HG03280 (cell line): ENCODE results near the gene MICU2.

Experiments
- ATAC-seq: cut with Tn5 transposase; IDR thresholded peaks from one replicate; pipeline ENCODE4 v1.9.1; 2021; ENCODE audit warnings: mild to moderate bottlenecking, moderate library complexity; ENCODE audit not compliant: unreplicated experiment

MICU2 gene

GRCh38 chr13:21546372-21546771 lies 57.6 kb downstream of the MICU2 start:
- ATAC-seq = no peak

GRCh38 chr13:21544515-21544914 lies 59.5 kb downstream of the MICU2 start:
- no peak for ATAC-seq

GRCh38 chr13:21542563-21542962 lies 61.4 kb downstream of the MICU2 start:
- no peak for ATAC-seq

GRCh38 chr13:21541980-21542379 lies 62.0 kb downstream of the MICU2 start:
- no peak for ATAC-seq

GRCh38 chr13:21541271-21541670 lies 62.7 kb downstream of the MICU2 start:
- no peak for ATAC-seq

- ATAC-seq = no peak
Observed at GRCh38 chr13:21539687-21540086, 64.3 kb downstream of the MICU2 start.

GRCh38 chr13:21538753-21539152 lies 65.2 kb downstream of the MICU2 start:
- ATAC-seq = no peak

GRCh38 chr13:21538280-21538679 lies 65.7 kb downstream of the MICU2 start:
- no peak for ATAC-seq

- no peak for ATAC-seq
Observed at GRCh38 chr13:21537105-21537504, 66.9 kb downstream of the MICU2 start.

- ATAC-seq = no peak
Observed at GRCh38 chr13:21534760-21535159, 69.2 kb downstream of the MICU2 start.

GRCh38 chr13:21531455-21531854 lies 72.5 kb downstream of the MICU2 start:
- ATAC-seq = no peak

- ATAC-seq = no peak
Observed at GRCh38 chr13:21530656-21531055, 73.3 kb downstream of the MICU2 start.

- no peak for ATAC-seq
Observed at GRCh38 chr13:21529146-21529893, 74.7 kb downstream of the MICU2 start.

GRCh38 chr13:21528616-21529015 lies 75.4 kb downstream of the MICU2 start:
- ATAC-seq = no peak

- ATAC-seq = no peak
Observed at GRCh38 chr13:21526707-21527540, 77.0 kb downstream of the MICU2 start.

- no peak for ATAC-seq
Observed at GRCh38 chr13:21522847-21523246, 81.1 kb downstream of the MICU2 start.

- no peak for ATAC-seq
Observed at GRCh38 chr13:21522130-21522529, 81.8 kb downstream of the MICU2 start.

GRCh38 chr13:21518617-21519144 lies 85.3 kb downstream of the MICU2 start:
- no peak for ATAC-seq

- ATAC-seq = no peak
Observed at GRCh38 chr13:21517576-21517975, 86.4 kb downstream of the MICU2 start.

GRCh38 chr13:21516805-21517204 lies 87.2 kb downstream of the MICU2 start:
- ATAC-seq = no peak

- no peak for ATAC-seq
Observed at GRCh38 chr13:21511849-21512248, 92.1 kb downstream of the MICU2 start.

- no peak for ATAC-seq
Observed at GRCh38 chr13:21504379-21504778, 99.6 kb downstream of the MICU2 start.
